Anterior cingulate cortex (tissue), 58 donors: ENCODE data around the gene MAGEA2.
"Not testable (repeated sequence)": the region's sequence is repeated elsewhere in the genome, so short reads cannot be mapped to it uniquely, and the experiment has no call there.

Source experiments
- DNase-seq, 58 donors: peaks; one replicate each; lab custom pipeline; 2025; lab: John Stamatoyannopoulos, UW

MAGEA2 gene, protein sequence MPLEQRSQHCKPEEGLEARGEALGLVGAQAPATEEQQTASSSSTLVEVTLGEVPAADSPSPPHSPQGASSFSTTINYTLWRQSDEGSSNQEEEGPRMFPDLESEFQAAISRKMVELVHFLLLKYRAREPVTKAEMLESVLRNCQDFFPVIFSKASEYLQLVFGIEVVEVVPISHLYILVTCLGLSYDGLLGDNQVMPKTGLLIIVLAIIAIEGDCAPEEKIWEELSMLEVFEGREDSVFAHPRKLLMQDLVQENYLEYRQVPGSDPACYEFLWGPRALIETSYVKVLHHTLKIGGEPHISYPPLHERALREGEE

DNA sequence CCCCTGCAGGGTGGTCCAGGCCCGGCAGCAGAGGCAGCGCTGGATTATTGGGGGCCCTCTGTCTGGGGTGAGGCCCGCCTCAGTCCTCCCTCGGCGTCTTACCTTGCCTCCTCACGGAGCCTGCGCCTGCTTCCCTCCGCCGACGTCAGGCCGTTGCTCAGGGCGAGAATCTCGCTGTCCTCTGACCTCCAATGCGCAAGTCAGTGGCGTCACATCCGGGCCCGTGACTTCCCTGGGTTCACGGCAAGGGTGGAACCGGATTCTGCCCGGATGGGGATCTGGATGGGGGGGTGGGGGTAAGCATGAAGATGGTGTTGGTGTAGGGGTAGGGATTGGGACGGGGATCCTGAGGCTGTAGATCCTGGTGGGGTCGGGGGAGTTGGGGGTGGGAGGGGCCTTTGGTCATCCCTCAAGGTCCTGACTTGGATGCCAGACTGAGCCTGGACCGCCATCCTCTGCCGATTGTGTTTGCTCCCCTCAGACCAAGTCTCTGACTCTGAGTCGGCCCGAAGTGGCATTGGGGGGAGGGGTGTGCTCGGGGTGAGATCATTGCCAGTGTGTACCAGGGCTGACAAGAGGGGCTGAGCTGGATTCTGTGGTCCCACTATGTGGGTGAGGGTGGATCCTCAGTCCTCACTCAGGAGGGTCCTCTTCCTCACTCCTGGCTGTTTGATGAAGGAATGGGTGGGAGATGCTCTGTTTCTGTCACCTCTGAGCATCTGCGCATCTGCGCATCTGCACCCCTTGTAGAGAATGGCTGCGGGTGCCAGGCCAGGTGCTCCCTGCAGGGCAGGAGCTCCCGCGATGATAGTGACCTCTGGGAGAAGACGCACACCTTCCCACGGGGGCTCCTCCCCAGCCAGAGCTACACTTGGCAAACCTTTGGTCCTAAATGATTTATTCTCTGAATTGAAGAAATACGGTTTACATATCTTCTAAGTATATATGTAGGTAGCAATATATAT, at the start of gene MAGEA2:
Gene MAGEA2 (minus strand): TSS at position 157 of the 965 bp plus-strand sequence. CDS start 2,479 bp downstream, outside the sequence.
- not testable (repeated sequence) for DNase-seq

DNA sequence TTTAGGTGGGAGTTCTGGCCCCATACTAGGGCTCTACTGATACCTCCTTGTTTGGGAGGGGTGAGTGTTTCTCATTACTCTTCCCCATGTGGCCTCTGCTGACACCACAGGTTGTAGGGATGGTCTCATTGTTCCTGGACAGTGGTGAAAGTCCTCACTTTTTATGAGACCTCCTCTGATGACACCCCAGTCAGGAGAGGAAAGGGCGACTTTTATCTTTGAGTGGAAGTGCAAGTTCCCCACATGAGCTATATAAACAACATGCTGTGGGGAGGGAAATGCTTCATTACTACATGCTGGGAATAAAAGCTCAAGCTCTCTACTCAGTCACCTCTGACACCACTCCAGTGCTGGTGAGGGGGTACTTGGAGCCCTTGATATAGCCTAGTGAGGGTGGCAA, 45.3 kb upstream of the MAGEA2 start:
- DNase-seq = no peak

DNA sequence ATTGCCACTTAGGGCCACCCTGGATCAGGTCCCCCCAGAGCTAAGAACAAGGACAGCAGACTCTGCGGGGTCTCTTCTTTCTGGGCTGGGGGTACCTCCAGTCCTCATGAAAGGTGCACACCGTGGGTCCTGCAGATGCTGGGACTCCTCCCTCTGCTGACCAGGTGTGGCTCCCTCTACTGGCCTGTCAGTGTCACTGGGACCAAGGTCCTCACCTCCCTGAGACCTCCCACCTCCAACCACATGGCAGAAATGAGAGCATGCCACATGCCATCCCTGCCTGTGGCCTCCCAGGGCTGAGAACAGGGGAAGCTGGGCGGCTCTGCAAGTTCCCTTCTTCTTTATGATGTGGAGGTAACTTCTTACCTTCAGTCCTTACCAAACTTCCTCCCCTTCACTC, 33.4 kb upstream of the MAGEA2 start:
- not testable (repeated sequence) for DNase-seq

DNA sequence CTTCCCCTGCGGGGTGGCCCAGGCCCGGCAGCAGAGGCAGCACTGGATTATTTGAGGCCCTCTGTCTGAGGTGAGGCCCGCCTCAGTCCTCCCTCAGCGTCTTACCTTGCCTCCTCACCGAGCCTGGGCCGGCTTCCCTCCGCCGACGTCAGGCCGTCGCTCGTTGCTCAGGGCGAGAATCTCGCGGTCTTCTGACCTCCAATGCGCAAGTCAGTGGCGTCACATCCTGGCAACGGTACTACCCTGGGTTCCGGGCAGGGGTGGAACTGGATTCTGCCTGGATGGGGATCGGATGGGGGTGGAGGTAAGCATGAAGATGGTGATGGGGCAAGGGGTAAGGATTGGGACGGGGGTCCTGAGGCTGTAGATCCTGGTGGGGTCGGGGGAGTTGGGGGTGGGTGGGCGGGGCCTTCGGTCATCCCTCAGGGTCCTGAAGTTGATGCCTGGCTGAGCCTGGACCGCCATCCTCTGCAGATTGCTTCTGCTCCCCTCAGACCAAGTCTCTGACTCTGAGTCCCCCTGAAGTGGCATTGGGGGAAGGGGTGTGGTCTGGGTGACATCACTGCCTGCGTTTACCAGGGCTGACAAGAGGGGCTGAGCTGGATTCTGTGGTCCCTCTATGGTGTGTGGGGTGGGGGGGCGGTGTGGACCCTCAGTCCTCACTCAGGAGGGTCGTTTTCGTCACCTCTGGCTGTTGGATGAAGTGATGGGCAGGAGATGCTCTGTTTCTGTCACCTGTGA, 16.1 kb upstream of the MAGEA2 start, which contains the start of gene MAGEA6:
Gene MAGEA6 (minus strand): TSS at position 141 of the 741 bp plus-strand sequence. CDS start 2,039 bp downstream, outside the sequence.
- not testable (repeated sequence) for DNase-seq

DNA sequence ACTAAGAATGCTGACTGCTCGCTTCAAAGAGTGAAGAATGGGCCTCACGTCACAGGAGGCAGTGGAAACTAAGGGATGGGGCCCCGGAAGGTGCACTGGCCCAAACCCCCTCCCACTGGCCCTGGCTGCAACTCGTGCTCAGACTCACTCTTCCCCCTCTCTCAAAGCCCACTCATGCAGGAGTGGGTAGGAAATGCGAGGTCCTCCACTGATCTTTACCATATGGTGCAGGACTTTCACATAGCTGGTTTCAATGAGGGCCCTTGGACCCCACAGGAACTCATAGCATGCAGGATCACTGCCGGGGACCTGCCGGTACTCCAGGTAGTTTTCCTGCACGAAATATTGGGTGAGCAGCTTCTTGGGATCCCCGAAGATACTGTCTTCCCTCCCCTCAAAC, 12.9 kb upstream of the MAGEA2 start:
- DNase-seq = not testable (repeated sequence)

DNA sequence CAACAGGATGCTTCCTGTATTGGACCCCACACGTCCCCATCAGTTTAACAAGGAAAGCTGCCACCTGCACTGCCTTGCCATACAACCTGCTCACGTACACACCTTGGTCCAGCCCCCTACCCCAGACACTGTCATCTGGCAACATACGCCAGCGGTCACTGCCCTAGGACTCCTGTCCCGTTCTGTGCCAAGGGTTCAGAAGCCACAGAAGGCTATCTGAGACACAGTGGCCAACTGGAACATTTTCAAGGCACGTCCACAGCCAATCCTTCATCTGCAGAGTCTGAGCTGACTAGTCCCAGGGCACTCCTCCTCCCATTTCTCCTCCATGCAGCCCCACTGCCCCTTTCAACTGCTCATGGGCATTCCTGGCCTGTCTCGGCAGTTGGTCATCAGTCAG, 7.9 kb upstream of the MAGEA2 start:
- DNase-seq = not testable (repeated sequence)

DNA sequence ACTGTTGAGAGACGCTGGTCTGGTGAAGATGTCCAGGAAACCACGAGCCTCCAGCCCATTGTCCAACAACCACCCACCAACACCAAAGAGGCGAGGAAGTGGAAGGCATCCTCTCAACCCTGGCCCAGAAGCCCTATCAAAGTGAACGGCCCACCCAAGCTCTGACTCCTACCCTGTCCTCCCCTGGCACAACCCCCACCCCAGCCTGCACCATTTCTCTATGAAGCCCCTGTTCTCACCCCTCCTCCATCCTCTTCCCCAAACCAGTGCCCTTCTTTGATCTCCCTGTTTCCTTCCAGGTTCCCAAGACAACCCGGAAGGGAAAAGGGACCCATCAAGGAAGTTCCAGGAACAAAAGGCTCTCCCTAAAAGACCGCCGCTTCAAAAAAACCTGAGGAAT, 5.9 kb upstream of the MAGEA2 start:
- DNase-seq = not testable (repeated sequence)

DNA sequence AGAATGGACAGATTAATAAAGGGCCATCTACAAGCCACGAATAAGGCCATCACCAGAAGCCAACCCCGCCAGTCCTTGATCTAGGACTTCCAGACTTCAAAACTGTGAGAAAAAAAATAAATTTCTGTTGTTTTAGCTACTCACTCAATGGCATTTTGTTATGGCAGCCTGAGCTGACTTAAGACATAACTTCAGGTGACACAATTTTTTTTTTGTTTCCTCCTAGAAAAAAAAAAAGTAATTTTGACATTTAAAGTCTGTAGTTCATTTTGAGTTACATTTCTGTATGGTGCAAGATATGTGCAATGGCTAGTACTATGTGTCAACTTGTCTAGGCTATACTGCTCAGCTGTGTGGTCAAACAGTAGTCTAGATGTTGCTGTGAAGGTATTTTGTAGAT, 5.3 kb upstream of the MAGEA2 start, which contains the start of gene CSAG3:
Gene CSAG3 (plus strand): TSS at position 301 of the 400 bp plus-strand sequence.
- not testable (repeated sequence) for DNase-seq

DNA sequence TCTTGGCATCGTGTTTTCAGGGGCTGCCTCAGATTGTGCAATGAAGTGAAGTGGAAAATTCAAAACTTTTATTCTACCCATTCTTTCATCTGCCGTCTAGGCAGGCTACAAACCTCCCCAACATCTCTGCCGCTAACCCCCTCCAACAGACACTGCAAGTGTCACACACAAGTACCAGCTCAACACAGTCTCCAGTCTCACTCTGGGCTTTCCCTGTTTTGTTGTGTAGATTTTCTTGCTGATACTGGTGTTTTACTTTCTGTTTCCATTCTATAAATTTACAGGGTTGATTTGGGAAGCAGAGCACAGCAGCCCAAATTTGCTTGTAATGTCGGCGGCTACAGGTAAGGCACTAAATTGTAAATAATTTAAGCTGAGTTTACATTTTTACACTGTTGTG, 1.2 kb upstream of the MAGEA2 start:
- DNase-seq = not testable (repeated sequence)

DNA sequence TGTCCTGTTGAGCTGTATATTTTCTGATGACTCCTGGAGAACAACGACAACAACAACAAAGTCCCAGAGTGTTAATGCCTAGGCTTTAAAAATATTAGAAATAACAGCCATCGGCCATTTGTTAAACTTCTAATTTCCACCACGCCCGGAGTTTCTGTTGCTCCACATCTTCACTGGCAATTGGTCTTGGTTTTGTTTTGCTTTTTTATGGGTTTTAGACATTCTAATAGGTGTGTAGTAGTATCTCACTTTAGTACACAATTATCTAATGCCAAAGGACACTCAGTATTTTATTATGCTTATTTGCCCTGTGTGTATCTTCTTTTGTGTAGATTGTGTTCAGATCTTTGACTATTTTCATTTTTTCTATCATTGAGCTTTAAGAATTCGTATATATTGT, 15.1 kb downstream of the MAGEA2 start:
- no peak for DNase-seq

DNA sequence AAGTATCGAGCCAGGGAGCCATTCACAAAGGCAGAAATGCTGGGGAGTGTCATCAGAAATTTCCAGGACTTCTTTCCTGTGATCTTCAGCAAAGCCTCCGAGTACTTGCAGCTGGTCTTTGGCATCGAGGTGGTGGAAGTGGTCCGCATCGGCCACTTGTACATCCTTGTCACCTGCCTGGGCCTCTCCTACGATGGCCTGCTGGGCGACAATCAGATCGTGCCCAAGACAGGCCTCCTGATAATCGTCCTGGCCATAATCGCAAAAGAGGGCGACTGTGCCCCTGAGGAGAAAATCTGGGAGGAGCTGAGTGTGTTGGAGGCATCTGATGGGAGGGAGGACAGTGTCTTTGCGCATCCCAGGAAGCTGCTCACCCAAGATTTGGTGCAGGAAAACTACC, 17.1 kb downstream of the MAGEA2 start:
- not testable (repeated sequence) for DNase-seq

DNA sequence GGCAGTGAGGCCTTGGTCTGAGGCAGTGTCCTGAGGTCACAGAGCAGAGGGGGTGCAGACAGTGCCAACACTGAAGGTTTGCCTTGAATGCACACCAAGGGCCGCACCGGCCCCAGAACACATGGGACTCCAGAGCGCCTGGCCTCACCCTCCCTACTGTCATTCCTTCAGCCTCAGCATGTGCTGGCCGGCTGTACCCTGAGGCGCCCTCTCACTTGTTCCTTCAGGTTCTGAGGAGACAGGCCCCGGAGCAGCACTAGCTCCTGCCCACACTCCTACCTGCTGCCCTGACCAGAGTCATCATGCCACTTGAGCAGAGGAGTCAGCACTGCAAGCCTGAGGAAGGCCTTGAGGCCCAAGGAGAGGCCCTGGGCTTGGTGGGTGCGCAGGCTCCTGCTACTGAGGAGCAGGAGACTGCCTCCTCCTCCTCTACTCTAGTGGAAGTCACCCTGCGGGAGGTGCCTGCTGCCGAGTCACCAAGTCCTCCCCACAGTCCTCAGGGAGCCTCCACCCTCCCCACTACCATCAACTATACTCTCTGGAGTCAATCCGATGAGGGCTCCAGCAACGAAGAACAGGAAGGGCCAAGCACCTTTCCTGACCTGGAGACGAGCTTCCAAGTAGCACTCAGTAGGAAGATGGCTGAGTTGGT, 17.7 kb downstream of the MAGEA2 start:
- DNase-seq = no peak

DNA sequence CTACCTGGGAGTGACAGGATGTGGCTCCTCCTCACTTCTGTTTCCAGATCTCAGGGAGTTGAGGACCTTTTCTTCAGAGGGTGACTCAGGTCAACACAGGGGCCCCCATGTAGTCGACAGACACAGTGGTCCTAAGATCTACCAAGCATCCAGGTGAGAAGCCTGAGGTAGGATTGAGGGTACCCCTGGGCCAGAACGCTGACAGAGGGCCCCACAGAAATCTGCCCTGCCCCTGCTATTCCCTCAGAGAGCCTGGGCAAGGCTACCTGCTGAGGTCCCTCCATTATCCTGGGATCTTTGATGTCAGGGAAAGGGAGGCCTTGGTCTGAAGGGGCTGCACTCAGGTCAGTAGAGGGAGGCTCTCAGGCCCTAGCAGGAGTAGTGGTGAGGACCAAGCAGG, 18.5 kb downstream of the MAGEA2 start:
- no peak for DNase-seq

DNA sequence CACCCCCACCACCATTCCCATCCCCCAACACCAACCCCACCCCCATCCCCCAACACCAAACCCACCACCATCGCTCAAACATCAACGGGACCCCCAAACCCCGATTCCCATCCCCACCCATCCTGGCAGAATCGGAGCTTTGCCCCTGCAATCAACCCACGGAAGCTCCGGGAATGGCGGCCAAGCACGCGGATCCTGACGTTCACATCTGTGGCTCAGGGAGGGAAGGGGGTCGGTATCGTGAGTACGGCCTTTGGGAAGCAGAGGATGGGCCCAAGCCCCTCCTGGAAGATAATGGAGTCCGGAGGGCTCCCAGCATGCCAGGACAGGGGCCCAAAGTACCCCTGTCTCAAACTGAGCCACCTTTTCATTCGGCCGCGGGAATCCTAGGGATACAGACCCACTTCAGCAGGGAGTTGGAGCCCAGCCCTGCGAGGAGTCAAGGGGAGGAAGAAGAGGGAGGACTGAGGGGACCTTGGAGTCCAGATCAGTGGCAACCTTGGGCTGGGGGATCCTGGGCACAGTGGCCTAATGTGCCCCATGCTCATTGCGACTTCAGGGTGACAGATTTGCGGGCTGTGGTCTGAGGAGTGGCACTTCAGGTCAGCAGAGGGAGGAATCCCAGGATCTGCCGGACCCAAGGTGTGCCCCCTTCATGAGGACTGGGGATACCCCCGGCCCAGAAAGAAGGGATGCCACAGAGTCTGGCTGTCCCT, 19.3 kb downstream of the MAGEA2 start:
- not testable (repeated sequence) for DNase-seq

DNA sequence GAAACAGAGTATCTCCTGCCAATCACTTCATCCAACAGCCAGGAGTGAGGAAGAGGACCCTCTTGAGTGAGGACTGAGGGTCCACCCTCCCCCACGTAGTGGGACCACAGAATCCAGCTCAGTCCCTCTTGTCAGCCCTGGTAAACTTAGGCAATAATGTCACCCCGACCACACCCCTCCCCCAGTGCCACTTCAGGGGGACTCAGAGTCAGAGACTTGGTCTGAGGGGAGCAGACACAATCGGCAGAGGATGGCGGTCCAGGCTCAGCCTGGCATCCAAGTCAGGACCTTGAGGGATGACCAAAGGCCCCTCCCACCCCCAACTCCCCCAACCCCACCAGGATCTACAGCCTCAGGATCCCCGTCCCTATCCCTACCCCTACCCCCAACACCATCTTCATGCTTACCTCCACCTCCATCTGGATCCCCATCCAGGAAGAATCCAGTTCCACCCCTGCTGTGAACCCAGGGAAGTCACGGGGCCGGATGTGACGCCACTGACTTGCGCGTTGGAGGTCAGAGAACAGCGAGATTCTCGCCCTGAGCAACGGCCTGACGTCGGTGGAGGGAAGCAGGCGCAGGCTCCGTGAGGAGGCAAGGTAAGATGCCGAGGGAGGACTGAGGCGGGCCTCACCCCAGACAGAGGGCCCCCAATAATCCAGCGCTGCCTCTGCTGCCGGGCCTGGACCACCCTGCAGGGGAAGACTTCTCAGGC, 20.2 kb downstream of the MAGEA2 start, which contains the start of the genes CSAG1 and MAGEA12:
Gene CSAG1 (minus strand): TSS at position 461 of the 715 bp plus-strand sequence. CDS start 1,261 bp downstream, outside the sequence.
Gene MAGEA12 (plus strand): TSS at position 497 of the 715 bp plus-strand sequence. CDS start 2,405 bp downstream, outside the sequence.
- DNase-seq = no peak

DNA sequence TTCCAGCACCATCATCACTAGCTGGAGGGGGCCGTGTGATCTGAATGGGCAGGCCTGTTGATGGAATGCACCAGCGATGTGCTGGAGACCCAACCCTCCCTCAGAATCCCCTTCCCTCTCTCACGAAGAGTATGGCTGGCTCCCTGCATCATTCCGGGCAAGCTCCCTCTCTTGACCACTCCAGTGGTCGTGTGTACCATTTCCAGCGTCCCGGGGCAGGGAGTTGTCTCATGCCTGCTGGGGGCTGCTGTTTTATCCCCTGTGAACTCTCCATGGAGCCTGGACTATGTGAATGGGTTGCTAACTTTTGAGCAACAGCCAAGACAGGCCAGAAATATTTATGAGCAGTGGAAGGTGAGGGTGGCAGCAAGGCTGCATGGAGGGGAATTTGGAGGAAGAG, 28.2 kb downstream of the MAGEA2 start:
- DNase-seq = no peak

DNA sequence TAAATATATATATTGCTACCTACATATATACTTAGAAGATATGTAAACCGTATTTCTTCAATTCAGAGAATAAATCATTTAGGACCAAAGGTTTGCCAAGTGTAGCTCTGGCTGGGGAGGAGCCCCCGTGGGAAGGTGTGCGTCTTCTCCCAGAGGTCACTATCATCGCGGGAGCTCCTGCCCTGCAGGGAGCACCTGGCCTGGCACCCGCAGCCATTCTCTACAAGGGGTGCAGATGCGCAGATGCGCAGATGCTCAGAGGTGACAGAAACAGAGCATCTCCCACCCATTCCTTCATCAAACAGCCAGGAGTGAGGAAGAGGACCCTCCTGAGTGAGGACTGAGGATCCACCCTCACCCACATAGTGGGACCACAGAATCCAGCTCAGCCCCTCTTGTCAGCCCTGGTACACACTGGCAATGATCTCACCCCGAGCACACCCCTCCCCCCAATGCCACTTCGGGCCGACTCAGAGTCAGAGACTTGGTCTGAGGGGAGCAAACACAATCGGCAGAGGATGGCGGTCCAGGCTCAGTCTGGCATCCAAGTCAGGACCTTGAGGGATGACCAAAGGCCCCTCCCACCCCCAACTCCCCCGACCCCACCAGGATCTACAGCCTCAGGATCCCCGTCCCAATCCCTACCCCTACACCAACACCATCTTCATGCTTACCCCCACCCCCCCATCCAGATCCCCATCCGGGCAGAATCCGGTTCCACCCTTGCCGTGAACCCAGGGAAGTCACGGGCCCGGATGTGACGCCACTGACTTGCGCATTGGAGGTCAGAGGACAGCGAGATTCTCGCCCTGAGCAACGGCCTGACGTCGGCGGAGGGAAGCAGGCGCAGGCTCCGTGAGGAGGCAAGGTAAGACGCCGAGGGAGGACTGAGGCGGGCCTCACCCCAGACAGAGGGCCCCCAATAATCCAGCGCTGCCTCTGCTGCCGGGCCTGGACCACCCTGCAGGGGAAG, 39.5 kb downstream of the MAGEA2 start, which contains the start of gene MAGEA2B:
Gene MAGEA2B (plus strand): TSS at position 814 of the 973 bp plus-strand sequence. CDS start 2,479 bp downstream, outside the sequence.
- not testable (repeated sequence) for DNase-seq
